ENCODE data around the gene CDKN1B.
"Not testable (repeated sequence)": the region's sequence is repeated elsewhere in the genome, so short reads cannot be mapped to it uniquely, and the experiment has no call there.

CDKN1B gene

GRCh38 chr12:12723681-12724420 is 6.7 kb downstream of the CDKN1B start:
- no peak for TF ChIP-seq ZNF274 (IDR thresholded peaks at IDR 0.05; ENCODE audit: low read depth, low read length)
- peak overlapping the region; percentile 88 for H3K4me3 ChIP-seq (ENCODE audit: low read length)

- no peak for TF ChIP-seq ZNF274 (IDR thresholded peaks at IDR 0.05; ENCODE audit: low read depth, low read length)
- H3K4me3 ChIP-seq (ENCODE audit: low read length): peak overlapping the region; percentile 88
These were observed 7.4 kb downstream of the CDKN1B start for GRCh38 chr12:12724421-12725085.

- peak overlapping the region; percentile 88 for H3K4me3 ChIP-seq (ENCODE audit: low read length)
These were observed 8.2 kb downstream of the CDKN1B start for GRCh38 chr12:12725086-12725955.

GRCh38 chr12:12725956-12726554 is 8.9 kb downstream of the CDKN1B start:
- no peak for TF ChIP-seq ZNF274 (IDR thresholded peaks at IDR 0.05; ENCODE audit: low read depth, low read length)
- peak overlapping the region; percentile 88 for H3K4me3 ChIP-seq (ENCODE audit: low read length)

More at GRCh38 chr12:12725086-12725955, 8.2 kb downstream of the CDKN1B start:
- no peak for TF ChIP-seq ZNF274 (IDR thresholded peaks at IDR 0.05; ENCODE audit: low read depth, low read length)

GRCh38 chr12:12726555-12727093 is 9.5 kb downstream of the CDKN1B start:
- peak overlapping the region; percentile 88 for H3K4me3 ChIP-seq (ENCODE audit: low read length)
- TF ChIP-seq ZNF274 (IDR thresholded peaks at IDR 0.05; ENCODE audit: low read depth, low read length): no peak

- TF ChIP-seq ZNF274 (IDR thresholded peaks at IDR 0.05; ENCODE audit: low read depth, low read length): no peak
- no peak overlapping the region for H3K4me3 ChIP-seq (ENCODE audit: low read length)
These were observed 14.0 kb downstream of the CDKN1B start for GRCh38 chr12:12731178-12731577.

- no peak for TF ChIP-seq ZNF274 (IDR thresholded peaks at IDR 0.05; ENCODE audit: low read depth, low read length)
- H3K4me3 ChIP-seq (ENCODE audit: low read length): no peak overlapping the region
These were observed 14.6 kb downstream of the CDKN1B start for GRCh38 chr12:12731785-12732184.

GRCh38 chr12:12733118-12733517 is 15.9 kb downstream of the CDKN1B start:
- H3K4me3 ChIP-seq (ENCODE audit: low read length): no peak overlapping the region
- TF ChIP-seq ZNF274 (IDR thresholded peaks at IDR 0.05; ENCODE audit: low read depth, low read length): no peak

- no peak overlapping the region for H3K4me3 ChIP-seq (ENCODE audit: low read length)
- TF ChIP-seq ZNF274 (IDR thresholded peaks at IDR 0.05; ENCODE audit: low read depth, low read length): no peak
These were observed 16.9 kb downstream of the CDKN1B start for GRCh38 chr12:12734054-12734453.

- no peak for TF ChIP-seq ZNF274 (IDR thresholded peaks at IDR 0.05; ENCODE audit: low read depth, low read length)
- no peak overlapping the region for H3K4me3 ChIP-seq (ENCODE audit: low read length)
These were observed 17.4 kb downstream of the CDKN1B start for GRCh38 chr12:12734561-12735071.

GRCh38 chr12:12735301-12735700 is 18.1 kb downstream of the CDKN1B start:
- no peak for TF ChIP-seq ZNF274 (IDR thresholded peaks at IDR 0.05; ENCODE audit: low read depth, low read length)
- H3K4me3 ChIP-seq (ENCODE audit: low read length): no peak overlapping the region

GRCh38 chr12:12736759-12737676 is 19.9 kb downstream of the CDKN1B start:
- no peak for TF ChIP-seq ZNF274 (IDR thresholded peaks at IDR 0.05; ENCODE audit: low read depth, low read length)
- peak overlapping the region; percentile 61; the same call in 1 of the 2 replicates for H3K4me3 ChIP-seq (ENCODE audit: low read length)

- not testable (repeated sequence) for H3K4me3 ChIP-seq (ENCODE audit: low read length)
These were observed 21.0 kb downstream of the CDKN1B start for GRCh38 chr12:12738152-12738551.
